NCI-H524 (cell line): ENCODE results near the gene SMU1.
"Not testable (repeated sequence)": the region's sequence is repeated elsewhere in the genome, so short reads cannot be mapped to it uniquely, and the experiment has no call there.

Experiments used
- DNase-seq, 2 experiments: peaks; one replicate each; lab custom pipeline; 2025; lab: John Stamatoyannopoulos, UW

Gene SMU1

DNA sequence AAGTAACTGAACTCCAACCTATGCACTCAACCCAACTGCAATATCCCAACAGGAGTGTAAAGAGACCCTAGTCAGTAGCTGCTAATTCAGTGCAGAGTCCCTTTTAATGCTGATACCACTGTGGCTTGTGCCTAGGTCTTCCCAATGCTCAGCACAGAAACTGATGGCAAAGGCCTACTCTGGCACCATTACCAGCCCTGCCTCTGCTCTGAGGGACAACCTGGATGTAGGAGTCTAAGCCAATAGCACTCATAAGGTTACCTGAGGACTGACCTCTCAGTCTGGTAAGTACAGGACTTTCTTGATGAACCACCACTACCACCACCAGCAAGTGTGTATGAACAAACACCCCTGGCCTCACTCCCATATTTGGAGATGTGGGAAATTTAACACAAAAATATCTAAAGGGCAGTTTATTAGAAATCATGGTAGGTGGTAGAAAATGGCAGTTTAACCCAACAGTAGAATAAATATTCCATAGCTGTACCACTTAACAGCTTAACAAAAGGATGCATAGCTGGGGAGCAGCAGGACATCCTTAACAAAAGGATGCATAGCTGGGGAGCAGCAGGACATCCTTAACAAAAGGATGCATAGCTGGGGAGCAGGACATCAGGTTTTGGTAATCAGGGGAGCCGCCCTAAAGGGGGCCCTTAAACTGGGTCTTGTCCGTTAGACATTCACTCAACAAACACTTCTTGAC is 62.4 kb downstream of the SMU1 start:
- no peak for DNase-seq

DNA sequence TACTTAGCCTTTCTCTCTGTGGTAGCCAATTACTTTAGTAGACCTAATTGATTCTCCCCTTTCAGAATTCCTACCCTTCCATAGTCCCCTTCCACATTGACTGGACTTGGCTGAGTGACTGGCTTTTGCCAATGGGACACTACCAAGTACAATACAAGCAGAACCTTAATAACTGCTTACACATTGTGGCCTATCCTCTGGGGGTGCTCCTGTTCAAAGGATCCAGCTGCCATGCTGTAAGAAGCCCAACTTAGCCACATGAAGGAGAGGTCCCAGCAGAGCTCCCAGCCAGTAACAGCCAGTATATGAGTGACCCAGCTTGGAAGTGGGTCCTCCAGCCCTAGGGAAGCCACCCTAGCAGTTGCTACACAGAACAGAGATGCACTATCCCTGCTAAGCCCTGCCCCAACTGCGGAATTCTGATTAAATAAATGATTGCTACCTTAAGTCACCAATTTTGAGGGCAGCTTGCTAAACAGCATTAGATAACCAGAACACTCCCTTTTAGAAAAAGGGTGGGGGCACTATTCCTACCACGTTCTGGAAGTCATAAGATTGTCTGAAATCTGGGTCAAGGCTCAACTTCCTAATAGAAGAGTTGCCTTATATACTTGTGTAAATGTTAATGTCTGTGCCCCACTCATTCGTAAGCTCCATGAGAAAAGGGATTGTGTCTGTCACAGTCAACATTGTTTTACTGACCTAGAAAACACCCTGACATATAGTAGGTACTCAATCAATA is 64.0 kb downstream of the SMU1 start:
- no peak for DNase-seq

DNA sequence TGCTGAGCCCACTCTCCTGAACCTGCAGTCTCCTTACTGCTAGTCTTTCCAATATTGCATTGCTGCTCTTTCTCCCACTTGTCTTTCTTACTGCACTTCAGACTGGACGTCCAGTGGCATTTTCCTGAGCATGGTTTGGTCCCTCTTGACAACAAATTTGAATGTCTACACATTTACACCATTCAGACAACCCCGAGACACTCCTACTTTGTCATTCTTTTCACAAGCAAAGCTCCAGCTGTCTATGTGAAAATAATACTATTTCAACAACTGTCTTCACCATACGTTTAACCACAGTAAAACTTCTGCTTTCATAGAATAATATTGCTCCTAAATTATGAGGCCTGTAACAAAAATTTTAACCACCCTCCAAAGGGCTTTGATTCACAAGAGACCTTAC is 64.6 kb downstream of the SMU1 start:
- DNase-seq: no peak

DNA sequence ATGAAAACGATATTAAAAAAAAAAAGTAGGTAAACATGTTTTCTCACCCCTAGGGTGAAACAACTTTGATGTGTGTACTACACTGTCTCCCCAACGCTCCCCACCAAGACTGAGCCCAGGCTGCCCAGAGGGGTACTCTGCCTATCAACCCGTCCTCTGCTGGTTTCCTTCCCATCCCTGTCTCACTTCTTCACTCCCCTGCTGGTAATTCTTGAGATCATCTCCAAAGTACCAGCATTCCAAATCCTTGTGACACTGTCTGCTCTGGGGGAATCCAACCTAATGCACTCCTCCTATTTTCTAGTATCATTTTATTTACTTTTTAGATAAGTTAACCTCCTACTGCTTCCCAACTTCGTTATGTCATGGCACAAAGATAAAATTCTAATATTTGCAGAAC is 68.7 kb downstream of the SMU1 start:
- DNase-seq: no peak

DNA sequence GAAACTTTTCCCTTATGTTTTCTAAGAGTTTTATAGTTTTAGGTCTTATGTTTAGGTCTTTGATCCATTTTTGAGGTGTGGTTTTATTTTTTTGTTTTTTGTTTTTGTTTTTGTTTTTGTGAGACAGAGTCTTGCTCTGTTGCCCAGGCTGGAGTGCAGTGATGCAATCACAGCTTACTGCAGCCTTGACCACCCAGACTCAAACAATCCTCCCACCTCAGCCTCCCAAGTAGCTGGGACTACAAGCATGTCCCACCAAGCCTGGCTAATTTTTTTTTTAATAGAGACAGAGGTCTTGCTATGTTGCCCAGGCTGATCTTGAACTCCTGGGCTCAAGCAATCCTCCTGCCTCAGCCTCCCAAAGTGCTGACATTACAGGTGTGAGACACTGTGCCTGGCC is 71.1 kb downstream of the SMU1 start:
- DNase-seq: not testable (repeated sequence)

DNA sequence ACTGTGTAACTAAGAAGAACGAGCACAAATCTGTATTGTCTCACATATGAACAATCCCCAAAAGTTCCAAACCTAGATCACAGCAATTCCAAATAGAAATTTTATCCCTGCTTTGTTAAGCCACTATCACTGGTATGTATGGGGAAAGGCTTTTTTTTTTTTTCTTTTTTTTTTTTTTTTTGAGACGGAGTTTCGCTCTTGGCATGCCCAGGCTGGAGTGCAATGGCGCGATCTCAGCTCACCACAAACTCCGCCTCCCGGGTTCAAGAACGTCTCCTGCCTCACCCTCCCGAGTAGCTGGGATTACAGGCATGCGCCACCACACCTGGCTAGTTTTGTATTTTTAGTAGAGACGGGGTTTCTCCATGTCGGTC is 75.8 kb downstream of the SMU1 start:
- not testable (repeated sequence) for DNase-seq

DNA sequence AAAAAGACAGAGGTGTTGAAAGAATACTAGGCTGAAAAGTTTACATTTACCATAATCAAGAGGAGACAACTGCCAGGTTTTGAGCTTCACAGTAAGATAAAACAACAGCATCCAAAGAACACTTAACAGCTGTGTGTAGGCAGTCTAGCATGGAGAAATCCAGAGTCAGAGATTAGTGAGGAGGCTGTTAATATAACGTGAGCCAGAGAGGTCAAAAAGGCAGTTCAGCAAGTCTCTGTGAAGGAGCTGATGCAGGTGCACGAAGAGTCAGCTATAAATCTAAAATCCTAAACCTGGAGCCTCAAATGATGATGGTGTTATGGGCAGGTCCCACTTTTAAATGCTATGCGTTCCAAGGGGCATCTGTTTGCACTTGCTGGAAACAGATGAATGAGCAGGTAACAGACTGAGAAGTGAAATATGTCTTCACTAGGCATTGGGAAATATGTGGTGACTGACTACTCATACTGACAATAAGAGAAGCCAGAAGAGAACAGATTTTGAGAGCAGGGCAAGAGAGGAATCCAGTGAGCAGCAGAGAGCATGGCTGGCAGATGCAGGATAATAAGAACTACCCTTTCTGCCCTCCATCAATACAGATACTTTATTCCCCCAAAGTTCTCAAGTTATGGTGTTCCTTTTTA is 83.8 kb downstream of the SMU1 start:
- DNase-seq: no peak

DNA sequence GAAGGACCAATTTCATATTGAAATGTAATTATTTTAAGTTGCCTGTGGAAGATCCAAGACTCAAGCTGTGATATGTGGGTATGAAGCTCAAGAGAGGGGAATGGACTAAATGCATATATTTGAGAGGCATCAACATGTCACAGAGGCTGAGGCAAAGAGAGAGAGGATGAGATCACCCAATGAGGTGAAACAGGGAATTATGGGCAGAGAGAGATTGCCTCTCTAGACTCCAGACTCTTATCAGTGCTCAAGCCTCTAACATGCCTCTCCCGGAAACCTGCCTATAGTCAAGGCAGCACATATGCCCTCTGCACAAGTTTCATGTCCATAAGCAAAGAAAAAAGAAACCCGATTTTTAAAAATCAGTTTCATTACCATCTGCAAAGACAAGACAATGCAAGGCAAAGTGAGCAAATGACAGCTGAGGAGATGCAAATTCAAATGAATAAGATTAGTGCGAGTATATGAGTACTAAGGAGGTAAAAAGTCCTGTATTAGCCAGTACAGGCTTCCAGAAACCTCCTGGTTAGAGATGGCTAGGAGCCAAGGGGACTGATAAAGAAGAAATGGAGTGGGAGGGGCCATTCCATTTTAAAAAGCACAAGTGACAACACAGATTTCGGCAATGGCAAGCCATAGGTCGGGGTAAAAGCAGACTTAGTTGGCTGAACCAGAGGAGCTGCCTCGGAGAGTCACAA is 84.4 kb downstream of the SMU1 start:
- DNase-seq: no peak
